ENCODE data around the gene ALAS1.

DNA sequence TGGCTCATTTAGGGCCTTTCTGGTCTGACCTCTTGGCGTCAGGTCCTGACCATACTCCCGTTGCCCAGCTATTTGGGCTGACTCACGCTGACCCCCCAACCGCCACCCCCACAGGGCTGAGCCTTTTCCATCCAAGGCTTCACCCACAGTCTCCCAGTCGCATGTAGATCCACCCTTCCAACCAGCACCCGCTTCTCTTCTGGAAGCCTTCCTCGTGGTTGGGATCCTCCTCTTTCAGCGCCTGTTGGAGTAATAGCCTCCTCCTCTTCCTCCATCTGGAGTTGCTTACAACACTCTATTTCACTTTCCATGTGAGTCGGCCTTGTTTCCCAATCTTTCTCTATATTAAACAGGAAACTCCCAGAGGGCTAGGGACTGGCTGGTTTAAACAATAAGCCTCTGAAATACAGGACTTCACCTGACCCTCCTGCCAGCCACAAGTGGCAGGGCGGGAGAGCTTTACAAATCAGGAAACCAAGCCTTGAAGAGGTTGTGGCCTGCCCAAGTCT is 2.1 kb upstream of the ALAS1 start:
- TF ChIP-seq CTCF (conservative IDR thresholded peaks at IDR 0.05; ENCODE audit: low read depth, low read length) (no peak), EZH2 (IDR thresholded peaks at IDR 0.05; ENCODE audit: borderline replicate concordance, low read depth, low read length, poor library complexity, severe bottlenecking) (no peak)

All from A673 (cell line).